DOHH2 (cell line): ENCODE measurements around the gene FRMPD1.

Experiments used
- H3F3A ChIP-seq: fragments of 200-600 bp; sonication (generic), shearing (Covaris generic); 2 replicates; pipeline ENCODE4 v1.6.0; 2016; ENCODE audit warnings: antibody characterized with exemption, mild to moderate bottlenecking; ENCODE audit not compliant: control insufficient read depth, insufficient read depth
- H3K27ac ChIP-seq: fragments of 200-600 bp; sonication (generic); 2 replicates; pipeline ENCODE4 v1.5.1; 2014; ENCODE audit warnings: low read depth, mild to moderate bottlenecking, low read length, moderate library complexity
- H3K27me3 ChIP-seq: fragments of 200-600 bp; sonication (generic); 2 replicates; pipeline ENCODE4 v1.6.1; 2014; ENCODE audit warnings: mild to moderate bottlenecking, low read length, mixed read lengths; ENCODE audit not compliant: control insufficient read depth
- H3K36me3 ChIP-seq: fragments of 200-600 bp; sonication (generic); 2 replicates; pipeline ENCODE4 v1.6.1; 2014; ENCODE audit warnings: mild to moderate bottlenecking, low read length, moderate library complexity, mixed read lengths; ENCODE audit not compliant: control insufficient read depth
- H3K4me1 ChIP-seq: fragments of 200-600 bp; sonication (generic); 2 replicates; pipeline ENCODE4 v1.6.1; 2014; ENCODE audit warnings: mild to moderate bottlenecking, low read length, mixed read lengths; ENCODE audit not compliant: control insufficient read depth
- H3K4me2 ChIP-seq: fragments of 200-600 bp; sonication (generic); 2 replicates; pipeline ENCODE4 v1.6.0; 2014; ENCODE audit warnings: mild to moderate bottlenecking, low read length, moderate library complexity
- H3K4me3 ChIP-seq: fragments of 200-600 bp; sonication (generic); 2 replicates; pipeline ENCODE4 v1.5.1; 2014; ENCODE audit warnings: mild to moderate bottlenecking, low read length, mixed read lengths
- H3K79me2 ChIP-seq: fragments of 200-600 bp; sonication (generic); 2 replicates; pipeline ENCODE4 v1.6.1; 2014; ENCODE audit warnings: mild to moderate bottlenecking, low read length, mixed read lengths; ENCODE audit not compliant: control insufficient read depth
- H3K9me2 ChIP-seq: fragments of 200-600 bp; sonication (generic); replicated peaks from 2 replicates; pipeline ENCODE4 v1.6.1; 2014; ENCODE audit warnings: mild to moderate bottlenecking, low read length, mixed read lengths; ENCODE audit not compliant: control insufficient read depth
- H3K9me3 ChIP-seq: fragments of 200-600 bp; sonication (generic); 2 replicates; pipeline ENCODE4 v1.6.1; 2014; ENCODE audit warnings: antibody characterized with exemption, low read length, mixed read lengths; ENCODE audit not compliant: control insufficient read depth, insufficient read depth
- H4K20me1 ChIP-seq: fragments of 200-600 bp; sonication (generic); 2 replicates; pipeline ENCODE4 v1.6.0; 2014; ENCODE audit warnings: low read depth, mild to moderate bottlenecking, antibody characterized with exemption, low read length, moderate library complexity; ENCODE audit not compliant: control insufficient read depth, insufficient read depth
- CTCF ChIP-seq: fragments of 200-600 bp; sonication (generic); IDR thresholded peaks from one replicate; pipeline ENCODE4 v1.5.1; 2014; ENCODE audit warnings: antibody characterized with exemption, mild to moderate bottlenecking, low read depth, low read length; ENCODE audit not compliant: poor library complexity, severe bottlenecking
- EZH2phosphoT487 ChIP-seq: fragments of 200-600 bp; sonication (generic); IDR thresholded peaks from 2 replicates; pipeline ENCODE4 v1.6.1; 2017; ENCODE audit warnings: borderline replicate concordance, mild to moderate bottlenecking, antibody characterized with exemption, low read length, moderate library complexity, mixed read lengths

Gene FRMPD1

GRCh38 chr9:37622462-37622861 is 28.3 kb upstream of the FRMPD1 start:
- Histone ChIP-seq H3K4me3 (no peak overlapping the region), H3K36me3 (no peaks in the 10 kb centered on the region), H3K27me3 (no peaks in the 10 kb centered on the region), H3F3A (no peaks in the 10 kb centered on the region), H3K9me2 (no peaks in the 10 kb centered on the region), H4K20me1 (no peaks in the 10 kb centered on the region), H3K9me3 (no peaks in the 10 kb centered on the region), H3K27ac (no peak overlapping the region), H3K4me1 (peaks cover 4% of the 10 kb centered on the region; the same call in 1 of the 2 replicates), H3K79me2 (no peaks in the 10 kb centered on the region), H3K4me2 (no peak overlapping the region)
- TF ChIP-seq EZH2phosphoT487 (no peak), CTCF (no peak)

GRCh38 chr9:37623267-37623666 is 27.5 kb upstream of the FRMPD1 start:
- Histone ChIP-seq H3K36me3 (no peaks in the 10 kb centered on the region), H3K9me3 (no peaks in the 10 kb centered on the region), H3K27me3 (no peaks in the 10 kb centered on the region), H3F3A (no peaks in the 10 kb centered on the region), H3K27ac (no peak overlapping the region), H3K9me2 (no peaks in the 10 kb centered on the region), H3K4me2 (no peak overlapping the region), H3K4me1 (peaks cover 4% of the 10 kb centered on the region; the same call in 1 of the 2 replicates), H3K4me3 (no peak overlapping the region), H3K79me2 (no peaks in the 10 kb centered on the region), H4K20me1 (no peaks in the 10 kb centered on the region)
- TF ChIP-seq EZH2phosphoT487 (no peak), CTCF (no peak)

- Histone ChIP-seq H3K79me2 (no peaks in the 10 kb centered on the region), H3K36me3 (no peaks in the 10 kb centered on the region), H3K27me3 (no peaks in the 10 kb centered on the region), H3K9me3 (no peaks in the 10 kb centered on the region), H3F3A (no peaks in the 10 kb centered on the region), H3K4me3 (no peak overlapping the region), H4K20me1 (no peaks in the 10 kb centered on the region), H3K4me2 (no peak overlapping the region), H3K27ac (no peak overlapping the region), H3K9me2 (no peaks in the 10 kb centered on the region), H3K4me1 (peaks cover 4% of the 10 kb centered on the region; the same call in 1 of the 2 replicates)
- no peak for TF ChIP-seq EZH2phosphoT487
- no peak for TF ChIP-seq CTCF
These were observed 26.7 kb upstream of the FRMPD1 start for GRCh38 chr9:37624073-37624472.
